ENCODE results near the gene FBXW9. TPM values are rescaled to one million over a fixed set of nuclear protein-coding genes. Genes with fewer than 3 reads are reported as not detected.

The FBXW9 gene
- total RNA-seq, 4 donors from 2014 or later = 3.8 to 7.5 (median 4.1) TPM

DNA sequence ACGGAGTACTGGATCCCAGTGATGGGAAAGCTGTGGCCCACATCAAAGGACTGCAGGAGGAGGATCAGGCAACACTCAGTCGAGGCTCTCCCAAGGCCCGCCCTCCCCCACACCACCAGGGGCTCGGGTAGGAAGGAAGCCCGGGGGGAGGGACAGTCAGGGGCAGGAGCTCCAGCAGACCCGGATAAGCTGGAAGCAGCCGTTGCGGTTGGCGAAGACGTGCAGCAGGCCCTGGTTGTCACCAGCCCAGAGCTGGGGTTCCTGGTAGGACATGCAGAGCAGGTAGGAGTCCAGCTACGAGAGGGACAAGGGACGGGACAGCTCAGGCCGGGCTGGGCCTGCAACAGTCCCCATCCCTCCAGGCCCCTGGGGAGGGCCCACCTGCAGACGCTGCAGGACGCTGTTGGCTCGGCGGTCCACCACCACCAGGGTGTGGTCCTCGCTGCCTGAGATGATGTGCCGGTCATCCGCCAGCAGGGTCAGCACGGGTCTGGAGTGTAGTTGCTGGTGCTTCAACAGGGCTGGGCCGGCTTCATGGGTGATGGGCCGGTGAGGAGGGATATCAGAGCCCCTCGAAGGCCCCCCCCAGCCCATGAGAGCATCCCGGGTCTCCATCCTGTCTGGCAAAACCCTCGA is 6.7 kb downstream of the FBXW9 start:
- 74% methylated on average over 11 of the region's 26 CpGs; no CpG with 5 or more reads in 1 of the 2 donors for WGBS, 2 donors (ENCODE audit: low coverage in 1 of 2)
- H3K36me3 ChIP-seq = peaks cover 0 to 6% of the 10 kb centered on the region in 2 donors
- H3K27ac ChIP-seq = no peak overlapping the region
- no peak for ATAC-seq
- H3K27me3 ChIP-seq = no peaks in the 10 kb centered on the region
- TF ChIP-seq, protein P1, sequence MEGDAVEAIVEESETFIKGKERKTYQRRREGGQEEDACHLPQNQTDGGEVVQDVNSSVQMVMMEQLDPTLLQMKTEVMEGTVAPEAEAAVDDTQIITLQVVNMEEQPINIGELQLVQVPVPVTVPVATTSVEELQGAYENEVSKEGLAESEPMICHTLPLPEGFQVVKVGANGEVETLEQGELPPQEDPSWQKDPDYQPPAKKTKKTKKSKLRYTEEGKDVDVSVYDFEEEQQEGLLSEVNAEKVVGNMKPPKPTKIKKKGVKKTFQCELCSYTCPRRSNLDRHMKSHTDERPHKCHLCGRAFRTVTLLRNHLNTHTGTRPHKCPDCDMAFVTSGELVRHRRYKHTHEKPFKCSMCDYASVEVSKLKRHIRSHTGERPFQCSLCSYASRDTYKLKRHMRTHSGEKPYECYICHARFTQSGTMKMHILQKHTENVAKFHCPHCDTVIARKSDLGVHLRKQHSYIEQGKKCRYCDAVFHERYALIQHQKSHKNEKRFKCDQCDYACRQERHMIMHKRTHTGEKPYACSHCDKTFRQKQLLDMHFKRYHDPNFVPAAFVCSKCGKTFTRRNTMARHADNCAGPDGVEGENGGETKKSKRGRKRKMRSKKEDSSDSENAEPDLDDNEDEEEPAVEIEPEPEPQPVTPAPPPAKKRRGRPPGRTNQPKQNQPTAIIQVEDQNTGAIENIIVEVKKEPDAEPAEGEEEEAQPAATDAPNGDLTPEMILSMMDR (IDR thresholded peaks at IDR 0.05) = no peak
- TF ChIP-seq POLR2AphosphoS5 (IDR thresholded peaks at IDR 0.05) (no peak), POLR2A (IDR thresholded peaks at IDR 0.05) (no peak), EP300 (IDR thresholded peaks at IDR 0.05) (no peak)
- H3K9me3 ChIP-seq = no peaks in the 10 kb centered on the region
- no peak overlapping the region for H3K4me3 ChIP-seq
- no peaks in the 10 kb centered on the region for H3K4me1 ChIP-seq

DNA sequence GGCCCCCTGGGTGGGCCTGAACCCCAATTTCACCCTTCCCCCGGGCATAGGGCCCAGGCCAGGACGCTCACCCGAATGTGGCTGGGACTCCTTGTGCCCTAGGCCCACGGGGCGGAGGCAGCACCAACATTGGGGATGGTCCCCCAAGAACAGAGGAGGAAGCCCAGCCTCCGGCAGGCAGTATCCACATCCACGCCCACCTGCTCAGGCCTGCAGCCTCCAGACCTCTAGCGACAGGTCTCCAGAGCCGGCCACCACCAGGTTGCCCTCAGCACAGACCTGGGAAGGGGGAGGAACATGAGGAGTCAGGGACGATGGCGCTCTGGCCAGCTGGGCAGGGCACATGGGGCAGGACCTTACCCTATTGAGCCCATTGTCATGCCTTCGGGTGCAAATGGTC is 7.4 kb downstream of the FBXW9 start:
- no peak overlapping the region for H3K27ac ChIP-seq
- no peak for ATAC-seq
- H3K4me3 ChIP-seq = no peak overlapping the region
- no peaks in the 10 kb centered on the region for H3K4me1 ChIP-seq
- 100% methylated on average over 2 of the region's 12 CpGs; no CpG with 5 or more reads in 1 of the 2 donors for WGBS, 2 donors (ENCODE audit: low coverage in 1 of 2)
- H3K27me3 ChIP-seq = no peaks in the 10 kb centered on the region
- peaks cover 0 to 6% of the 10 kb centered on the region in 2 donors for H3K36me3 ChIP-seq
- no peaks in the 10 kb centered on the region for H3K9me3 ChIP-seq
- TF ChIP-seq POLR2AphosphoS5 (IDR thresholded peaks at IDR 0.05) (no peak), EP300 (IDR thresholded peaks at IDR 0.05) (no peak), POLR2A (IDR thresholded peaks at IDR 0.05) (no peak)
- TF ChIP-seq, protein P1 (IDR thresholded peaks at IDR 0.05) = no peak

DNA sequence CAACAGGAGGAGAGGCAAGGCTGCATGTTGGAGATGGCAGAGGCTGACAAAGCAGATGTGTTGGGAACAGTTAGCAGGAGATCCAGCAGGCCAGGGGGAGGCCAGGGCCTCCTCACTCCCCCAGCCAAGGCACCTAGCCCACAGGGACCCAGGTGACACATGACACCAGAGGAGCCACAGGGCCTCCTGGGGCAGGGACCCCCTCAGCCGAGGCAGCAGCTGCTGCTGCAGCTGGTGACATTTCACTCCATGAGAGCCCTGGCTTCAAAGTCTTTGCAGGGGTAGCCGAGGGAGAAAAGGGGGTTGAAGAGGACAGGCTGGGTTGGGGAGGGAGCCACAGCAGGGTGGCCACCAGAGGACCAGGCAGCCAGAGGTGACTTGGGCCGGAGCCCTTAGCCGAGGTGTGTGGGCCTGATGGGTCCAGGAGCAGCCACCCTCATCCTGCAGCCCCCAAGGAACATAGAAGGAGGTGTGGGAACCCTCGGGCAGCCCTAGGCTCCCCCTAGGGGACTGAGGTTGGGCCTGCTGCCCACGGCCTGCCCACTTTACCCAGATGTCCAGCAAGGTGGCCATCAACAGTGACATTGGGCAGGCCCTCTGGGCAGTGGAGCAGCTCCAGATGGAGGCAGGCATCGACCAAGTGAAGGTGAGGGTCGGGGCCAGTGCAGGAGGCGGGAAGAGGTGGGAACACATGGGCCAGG is 8.8 kb downstream of the FBXW9 start, which contains the start of gene GNG14:
Gene GNG14 (plus strand): TSS at position 503 of the 701 bp plus-strand sequence. CDS start 51 bp downstream, at position 554.
- ATAC-seq = no peak
- H3K36me3 ChIP-seq = peaks cover 0 to 6% of the 10 kb centered on the region in 2 donors
- H3K4me1 ChIP-seq = no peaks in the 10 kb centered on the region
- no peak within 1 kb of the TSS for H3K4me3 ChIP-seq
- TF ChIP-seq POLR2A (IDR thresholded peaks at IDR 0.05) (no peak), EP300 (IDR thresholded peaks at IDR 0.05) (no peak), POLR2AphosphoS5 (IDR thresholded peaks at IDR 0.05) (no peak)
- TF ChIP-seq, protein P1 (IDR thresholded peaks at IDR 0.05) = no peak
- H3K9me3 ChIP-seq = no peaks in the 10 kb centered on the region
- WGBS, 2 donors (ENCODE audit: low coverage in 1 of 2) = 66% methylated on average over 2 of the region's 9 CpGs; no CpG with 5 or more reads in 1 of the 2 donors
- no peak within 1 kb of the TSS for H3K27ac ChIP-seq
- no peaks in the 10 kb centered on the region for H3K27me3 ChIP-seq

DNA sequence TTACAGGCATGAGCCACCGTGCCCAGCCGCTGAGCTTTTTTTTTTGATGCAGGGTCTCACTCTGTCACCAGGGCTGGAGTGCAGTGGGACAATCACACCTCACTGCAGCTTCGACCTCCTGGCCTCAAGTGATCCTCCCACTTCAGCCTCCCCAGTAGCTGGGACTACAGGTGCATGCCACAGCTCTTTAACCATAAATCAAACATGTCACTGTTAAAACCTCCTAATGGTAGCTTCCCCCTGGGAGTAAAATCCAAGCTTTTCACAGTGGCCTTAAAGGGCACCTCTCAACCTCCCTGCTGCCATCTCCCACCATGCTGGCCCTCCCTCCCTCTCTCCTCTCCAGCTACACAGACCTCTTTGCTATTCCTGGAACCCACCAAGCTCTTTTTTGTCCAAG is 10.6 kb downstream of the FBXW9 start:
- Histone ChIP-seq H3K27ac (no peak overlapping the region), H3K36me3 (peaks cover 0 to 6% of the 10 kb centered on the region in 2 donors), H3K4me1 (peaks cover 0 to 8% (median under 1%) of the 10 kb centered on the region in 3 donors), H3K9me3 (no peaks in the 10 kb centered on the region), H3K4me3 (no peak overlapping the region), H3K27me3 (no peaks in the 10 kb centered on the region)
- ATAC-seq = no peak
- TF ChIP-seq POLR2AphosphoS5 (IDR thresholded peaks at IDR 0.05) = no peak
- WGBS, 2 donors (ENCODE audit: low coverage in 1 of 2) = 80% methylated on average over 3 of the region's 3 CpGs; no CpG with 5 or more reads in 1 of the 2 donors

DNA sequence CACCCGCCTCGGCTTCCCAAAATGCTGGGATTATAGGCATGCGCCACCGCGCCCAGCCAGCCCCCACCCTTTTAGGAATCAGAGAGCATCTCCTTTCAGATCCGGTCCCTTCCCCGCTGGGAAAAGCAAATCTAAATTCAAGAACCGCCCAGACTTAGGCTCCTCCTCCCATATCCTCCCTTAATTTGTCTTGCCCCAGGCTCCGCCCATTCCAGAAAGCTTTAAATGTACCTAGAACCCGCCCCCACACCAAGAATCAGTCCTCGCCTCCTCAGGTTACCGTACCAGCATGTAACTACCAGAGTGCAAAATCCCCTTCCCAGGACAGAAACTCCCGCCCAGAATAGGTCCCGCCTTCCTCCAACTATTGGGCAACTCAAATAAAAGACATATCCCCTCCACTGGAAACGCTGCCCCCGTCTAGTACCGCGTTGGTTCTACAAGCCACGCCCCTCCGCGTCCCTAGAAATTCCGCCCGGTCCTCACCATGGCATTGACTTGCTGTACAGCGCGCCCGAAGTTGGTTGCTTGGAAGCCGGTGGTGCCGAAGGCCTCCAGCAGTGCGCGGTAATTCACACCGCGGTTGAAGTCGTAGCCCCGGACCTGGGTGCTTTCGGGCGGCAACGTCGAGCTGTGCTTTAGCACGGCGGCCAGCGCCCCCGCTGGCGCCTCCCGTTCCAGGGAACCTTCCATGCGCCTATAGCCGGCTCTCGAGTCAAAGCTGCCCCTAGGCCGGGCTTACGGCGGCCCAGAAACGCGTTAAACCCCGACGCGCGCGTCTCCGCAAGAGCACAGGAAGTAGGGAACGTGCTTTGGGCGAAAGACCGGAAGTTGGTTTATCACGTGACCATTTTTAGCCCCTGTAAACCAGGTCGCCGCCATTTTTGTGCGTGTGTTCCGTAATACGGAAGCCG is 15.1 kb downstream of the FBXW9 start, which contains the start of gene DHPS:
Gene DHPS (minus strand): TSS at position 807 of the 914 bp plus-strand sequence. CDS start 114 bp downstream, at position 693.
- Histone ChIP-seq H3K27ac (peak within 1 kb of the TSS; percentile 79 to 98 (median 97)), H3K9me3 (no peaks in the 10 kb centered on the region), H3K4me3 (peak within 1 kb of the TSS; percentile 51 to 67), H3K36me3 (peaks cover 0 to 40% of the 10 kb centered on the region in 2 donors), H3K27me3 (no peaks in the 10 kb centered on the region), H3K4me1 (peaks cover 0 to 29% (median 9%) of the 10 kb centered on the region in 3 donors)
- 0 to 1% methylated on average over 11 to 24 of the region's 68 CpGs for WGBS, 2 donors (ENCODE audit: low coverage in 1 of 2)
- peak; percentile 90 for ATAC-seq
- no peak for TF ChIP-seq EP300 (IDR thresholded peaks at IDR 0.05)
- TF ChIP-seq POLR2A (IDR thresholded peaks at IDR 0.05) = peak; percentile 38 to 61
- peak; percentile 82 for TF ChIP-seq POLR2AphosphoS5 (IDR thresholded peaks at IDR 0.05)
- TF ChIP-seq, protein P1 (IDR thresholded peaks at IDR 0.05) = peak in 1 of 4 experiments; percentile 13
